GM21526 (cell line): ENCODE data around the gene POC5.

Experiments used
- ATAC-seq: cut with Tn5 transposase; IDR thresholded peaks from one replicate; pipeline ENCODE4 v1.9.1; 2021; ENCODE audit warnings: moderate library complexity; ENCODE audit not compliant: unreplicated experiment, low FRiP score

POC5 gene

DNA sequence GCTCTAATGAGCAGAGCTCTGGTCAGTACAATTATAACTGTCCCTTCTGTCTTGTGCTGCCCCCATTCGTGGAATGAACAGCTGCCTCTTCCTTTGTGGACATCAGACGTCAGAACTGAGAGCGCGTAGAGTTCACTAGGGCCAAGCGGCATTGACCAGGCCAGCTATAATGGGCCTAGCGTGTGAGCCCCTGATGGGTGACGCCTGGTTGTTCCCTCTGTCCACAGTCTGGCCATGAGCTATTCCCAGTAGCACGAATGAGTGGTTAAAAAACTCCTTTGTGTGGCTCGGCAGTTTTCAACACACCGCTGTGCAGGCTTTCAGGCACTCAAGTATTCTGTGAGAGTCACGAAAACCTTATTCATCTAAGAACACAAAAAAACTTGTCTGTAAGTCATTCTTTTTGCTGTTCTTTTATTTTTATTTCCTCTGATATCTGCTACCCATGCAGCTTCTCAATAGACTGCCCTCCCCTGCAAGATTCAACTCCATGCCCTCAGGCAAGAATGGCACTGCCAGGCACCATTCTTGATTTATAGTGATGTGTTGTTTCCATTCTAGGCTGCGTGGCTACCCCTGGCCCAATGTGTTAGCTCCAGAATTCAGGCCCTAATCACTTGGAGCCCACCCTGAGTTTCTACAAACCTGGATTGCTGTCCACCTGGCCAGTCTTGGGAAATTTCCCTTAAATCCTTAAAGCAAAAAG lies 53.5 kb downstream of the POC5 start:
- no peak for ATAC-seq

DNA sequence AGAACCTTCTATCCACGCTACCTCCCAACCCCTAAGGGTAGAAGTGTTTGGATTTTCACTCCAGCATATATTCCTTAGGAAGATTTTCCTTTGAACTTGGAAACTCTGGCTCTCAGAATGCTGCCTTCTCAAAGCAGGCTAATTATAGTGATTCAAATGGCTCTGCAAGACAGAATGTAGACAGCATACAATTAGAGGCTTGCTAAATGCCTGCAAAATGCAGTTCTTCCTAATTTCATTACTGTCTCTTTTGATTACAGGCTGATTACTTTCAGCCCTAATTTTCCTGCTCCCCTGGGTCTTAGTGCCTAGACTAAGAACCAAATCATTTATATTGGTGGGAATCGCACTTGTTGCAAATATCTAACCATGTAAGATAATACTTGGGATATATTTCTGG lies 55.2 kb downstream of the POC5 start:
- ATAC-seq: no peak

DNA sequence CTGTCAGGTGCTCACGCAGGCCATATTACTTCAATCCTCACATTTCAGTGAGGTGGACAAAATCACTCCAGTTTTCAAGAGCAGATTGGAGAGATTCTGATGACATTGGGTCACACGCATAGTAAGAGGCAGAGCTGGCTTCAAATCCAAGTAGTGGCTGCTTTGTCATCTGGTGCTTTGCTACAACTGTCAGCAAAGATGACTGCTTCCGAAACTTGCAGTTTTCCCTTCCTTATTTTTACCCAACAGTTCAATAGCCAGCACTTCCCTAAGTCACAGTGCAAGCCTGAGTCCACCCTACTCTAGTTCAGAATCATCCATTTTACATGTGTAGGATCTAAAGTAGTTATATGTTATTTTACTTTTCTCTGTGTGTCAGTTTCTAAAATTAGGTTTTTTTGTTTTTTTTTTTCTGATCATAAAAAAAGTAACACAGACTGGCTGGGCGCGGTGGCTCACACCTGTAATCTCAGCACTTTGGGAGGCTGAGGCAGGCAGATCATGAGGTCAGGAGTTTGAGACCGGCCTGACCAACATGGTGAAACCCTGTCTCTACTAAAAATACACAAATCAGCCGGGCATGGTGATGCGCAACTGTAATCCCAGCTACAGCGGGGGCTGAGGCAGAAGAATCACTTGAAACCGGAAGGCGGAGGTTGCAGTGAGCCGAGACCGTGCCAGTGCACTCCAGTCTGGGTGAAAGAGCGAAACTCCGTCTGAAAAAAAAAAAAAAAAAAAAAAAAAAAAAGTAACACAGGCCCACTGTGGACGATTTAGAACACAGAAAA lies 56.4 kb downstream of the POC5 start:
- peak; percentile 64 for ATAC-seq

DNA sequence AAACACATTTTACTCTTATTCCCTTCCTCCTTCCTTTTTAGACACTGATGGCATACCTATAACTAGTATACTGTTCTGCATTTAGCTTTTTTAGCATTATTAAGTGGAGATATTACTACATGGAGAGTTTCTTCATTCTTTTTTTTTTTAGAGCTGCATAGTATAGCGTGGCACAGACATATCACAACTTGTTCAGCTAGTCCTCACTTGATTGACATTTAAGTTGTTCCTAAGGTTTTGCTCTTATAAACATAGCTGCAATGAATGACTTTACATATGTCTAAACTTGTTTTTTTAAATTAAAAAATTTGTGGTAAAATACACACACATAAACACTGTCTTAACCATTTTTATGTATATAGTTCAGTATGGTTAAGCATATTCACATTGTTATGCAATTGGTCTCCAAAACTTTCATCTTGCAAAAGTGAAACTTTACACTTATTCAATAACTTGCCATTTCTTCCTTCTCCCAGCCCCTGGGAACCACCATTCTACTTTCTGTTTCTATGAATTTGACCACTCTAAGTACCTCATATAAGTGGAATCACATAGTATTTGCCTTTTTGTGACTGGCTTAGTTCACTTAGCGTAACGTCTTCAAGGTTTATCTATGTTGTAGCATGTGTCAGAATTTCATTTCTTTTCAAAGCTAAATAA lies 57.3 kb downstream of the POC5 start:
- ATAC-seq: no peak

DNA sequence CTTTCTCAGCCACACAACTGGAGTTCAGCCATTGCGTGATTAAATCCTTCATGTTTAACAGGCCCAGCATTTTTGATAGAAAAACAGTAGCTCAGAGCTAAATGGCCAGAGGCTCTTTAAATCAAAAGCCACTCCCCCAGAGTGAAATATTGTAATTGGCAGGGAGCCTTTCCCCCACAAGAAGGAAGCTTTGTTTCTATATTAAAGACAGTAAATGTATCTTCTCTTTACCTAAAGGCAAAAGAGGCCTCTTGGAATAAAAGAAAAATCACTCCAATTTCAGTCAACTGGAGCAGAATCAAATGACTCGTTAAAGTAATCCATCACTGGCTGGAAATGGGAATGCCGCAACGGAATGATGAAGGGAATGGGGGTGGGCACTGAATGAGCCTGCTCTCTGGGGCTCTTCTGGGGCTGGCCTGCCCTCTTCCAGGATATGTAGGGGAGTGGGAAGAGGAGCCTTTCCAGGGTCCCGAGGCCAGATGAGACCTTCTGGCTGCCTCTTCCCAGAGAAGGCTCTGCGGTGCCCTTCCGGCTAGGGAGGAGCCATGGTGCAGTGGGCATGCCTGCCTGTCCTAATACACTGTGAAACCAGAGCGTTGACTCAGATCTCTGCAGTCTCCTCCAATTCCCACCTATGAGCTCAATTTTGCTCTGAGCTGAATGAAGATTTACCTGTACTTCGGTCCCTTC lies 60.8 kb downstream of the POC5 start:
- ATAC-seq: no peak

DNA sequence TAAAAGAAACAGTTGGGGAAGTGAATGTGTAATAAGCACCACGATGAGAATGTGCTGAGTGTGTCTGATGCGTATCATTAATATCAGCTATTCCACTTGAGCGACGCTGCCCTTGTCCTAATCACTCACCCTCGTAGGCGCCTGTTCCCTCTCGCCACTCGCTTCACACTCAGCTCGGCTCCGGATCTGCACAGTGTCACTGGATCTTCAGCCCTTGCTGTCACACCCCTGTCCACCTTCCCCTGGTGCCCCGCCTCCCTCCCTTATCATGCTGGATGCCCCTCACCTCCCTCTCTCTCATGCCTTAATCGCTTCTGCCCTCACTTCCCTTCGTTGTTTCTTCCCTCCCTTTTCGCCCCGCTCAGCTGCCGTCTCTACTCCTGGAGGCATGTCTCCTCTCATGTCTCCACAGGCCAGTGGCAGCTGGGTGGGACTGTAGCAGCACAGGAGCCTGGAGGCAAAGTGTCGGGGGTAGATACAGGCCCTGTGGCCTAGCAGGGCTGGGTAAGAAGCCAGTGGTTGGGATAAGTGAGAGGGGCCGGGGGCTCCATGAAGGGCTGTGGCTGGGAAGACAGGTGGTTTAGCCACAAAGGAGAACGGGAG lies 62.4 kb downstream of the POC5 start:
- ATAC-seq: no peak

DNA sequence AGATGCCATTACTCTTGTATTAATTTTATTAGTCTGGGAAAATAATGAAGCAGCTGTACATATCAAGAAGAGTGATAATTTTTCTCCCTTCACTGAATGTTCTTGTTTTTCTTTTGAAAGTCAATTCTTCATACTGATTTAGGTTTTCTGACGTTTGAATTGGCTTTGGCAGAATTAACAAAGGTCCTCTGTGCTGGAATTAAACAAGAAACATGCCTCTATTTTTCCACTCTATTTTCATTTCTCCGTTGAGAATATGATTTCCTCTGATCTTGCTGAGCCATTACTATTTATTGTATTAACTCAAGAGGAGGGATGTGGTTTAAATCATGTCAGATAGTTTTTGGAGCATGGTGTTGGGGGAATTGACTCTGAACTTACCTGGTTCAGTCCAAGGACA lies 63.7 kb downstream of the POC5 start:
- no peak for ATAC-seq

DNA sequence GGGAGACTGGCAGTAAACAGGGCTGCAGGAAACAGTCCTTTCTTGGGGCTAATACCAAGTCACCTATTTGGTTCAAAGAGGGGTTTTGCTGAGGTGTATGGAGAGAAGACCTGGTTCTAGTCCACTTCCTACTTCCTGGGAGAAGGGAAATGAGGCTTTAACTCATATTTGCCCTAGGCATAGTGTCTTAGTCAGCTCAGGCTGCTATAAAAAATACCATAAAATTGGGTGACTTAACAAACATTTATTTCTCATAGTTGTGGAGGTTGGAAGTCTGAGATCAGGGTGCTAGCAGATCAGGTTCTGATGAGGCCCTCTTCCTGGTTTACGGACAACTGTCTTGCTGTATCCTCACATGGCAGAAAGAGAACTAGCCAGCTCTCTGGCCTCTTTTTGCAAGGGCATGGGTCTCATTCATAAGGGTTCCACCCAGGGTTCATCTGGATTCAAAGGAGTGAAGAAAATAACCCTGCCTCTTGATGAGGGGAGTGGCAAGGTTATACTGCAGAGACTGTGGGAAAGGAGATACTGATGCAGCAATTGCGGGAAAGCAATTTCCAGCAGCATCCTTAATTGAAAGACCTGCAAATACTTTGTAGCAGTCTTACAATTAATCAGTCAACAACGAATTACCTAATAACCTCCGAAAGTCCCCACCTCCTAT lies 65.5 kb downstream of the POC5 start:
- no peak for ATAC-seq

DNA sequence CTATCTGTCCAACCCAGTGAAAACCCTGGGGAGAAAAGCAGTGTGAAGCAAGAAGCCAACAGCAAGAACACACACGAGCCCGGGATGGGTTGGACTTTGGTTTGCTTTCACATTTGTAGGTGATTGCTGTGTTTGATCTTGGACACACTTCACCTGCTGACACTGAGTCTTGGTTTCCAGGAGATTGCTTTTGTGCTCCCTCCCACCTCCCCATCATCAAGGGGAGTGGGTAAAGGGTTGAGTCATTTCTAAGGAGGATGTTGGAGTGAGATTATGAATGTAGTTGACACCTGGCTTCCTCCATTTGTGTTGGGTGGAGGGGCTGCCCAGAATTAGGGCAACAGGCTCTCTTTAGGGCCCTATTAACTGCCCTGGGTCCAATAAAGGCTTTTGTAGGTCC lies 68.5 kb downstream of the POC5 start:
- ATAC-seq: no peak

DNA sequence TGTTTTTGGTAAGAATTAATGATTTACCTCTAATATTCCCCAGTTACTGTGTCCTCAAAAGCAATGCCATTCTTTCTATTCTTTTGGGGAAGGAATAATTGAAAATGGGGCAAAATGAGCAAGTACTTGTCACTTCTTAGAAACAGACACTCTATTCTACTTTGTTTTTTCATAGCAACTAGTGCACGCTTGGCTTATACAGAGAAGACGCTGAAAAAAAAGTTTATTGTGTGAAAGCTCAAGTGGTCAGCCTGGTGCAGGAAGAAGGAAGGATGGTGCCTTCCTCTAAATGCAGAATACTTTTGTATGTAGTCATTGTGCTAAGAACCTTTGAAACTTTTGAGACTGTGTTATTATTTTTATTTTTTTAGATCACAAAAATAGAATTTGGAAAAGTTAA lies 76.4 kb downstream of the POC5 start:
- ATAC-seq: no peak

DNA sequence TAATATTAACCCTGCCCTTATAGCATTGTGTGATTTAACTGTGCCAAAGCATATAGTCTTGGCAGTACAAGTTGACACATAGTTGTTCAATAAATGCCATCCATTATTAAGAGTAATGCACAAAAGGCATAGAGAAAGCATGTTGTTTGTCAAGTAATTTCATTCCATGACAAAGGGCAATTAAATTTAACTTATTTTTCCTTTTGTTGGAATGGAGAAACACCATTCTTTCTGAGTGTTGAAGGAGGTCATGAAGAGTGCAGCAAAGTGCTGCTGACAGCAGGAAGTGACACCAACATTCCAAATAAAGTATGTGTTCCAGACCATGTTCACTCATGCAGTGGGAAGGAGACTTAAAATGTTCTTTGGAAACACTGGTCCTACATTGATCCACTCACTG lies 76.8 kb downstream of the POC5 start:
- no peak for ATAC-seq

DNA sequence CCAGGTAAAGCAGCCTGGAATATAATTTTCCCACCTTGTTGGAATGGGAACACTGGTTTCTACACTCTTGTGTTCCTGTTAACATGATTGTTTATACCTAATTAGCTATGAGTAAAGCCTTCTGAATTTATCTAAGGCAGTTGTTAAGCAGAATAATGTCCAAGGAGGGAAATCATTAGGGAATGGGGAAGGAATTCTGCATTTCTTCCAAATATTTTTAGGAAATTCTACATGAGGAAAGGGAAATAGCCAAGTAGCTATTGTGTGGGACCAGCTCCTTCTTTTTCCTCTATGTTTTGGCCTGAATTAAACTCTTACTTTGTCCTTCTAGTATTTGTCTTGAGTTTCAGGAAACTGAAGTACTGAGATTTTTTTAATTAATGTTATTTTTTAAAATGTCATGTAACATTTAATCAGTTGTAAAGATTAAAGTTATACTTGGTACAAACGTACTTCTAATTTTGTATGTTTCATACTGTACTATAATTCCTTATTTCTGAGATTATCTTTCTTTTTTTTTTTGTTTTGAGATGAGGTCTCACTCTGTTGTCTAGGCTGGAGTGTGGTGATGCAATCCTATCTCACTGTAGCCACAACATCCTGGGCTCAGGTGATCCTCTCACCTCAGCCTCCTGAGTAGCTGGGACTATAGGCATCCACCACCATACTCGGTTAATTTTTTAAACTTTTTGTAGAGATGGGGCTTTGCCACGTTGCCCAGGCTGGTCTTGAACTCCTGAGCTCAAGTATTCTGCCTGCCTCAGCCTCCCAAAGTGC lies 77.5 kb downstream of the POC5 start:
- no peak for ATAC-seq

DNA sequence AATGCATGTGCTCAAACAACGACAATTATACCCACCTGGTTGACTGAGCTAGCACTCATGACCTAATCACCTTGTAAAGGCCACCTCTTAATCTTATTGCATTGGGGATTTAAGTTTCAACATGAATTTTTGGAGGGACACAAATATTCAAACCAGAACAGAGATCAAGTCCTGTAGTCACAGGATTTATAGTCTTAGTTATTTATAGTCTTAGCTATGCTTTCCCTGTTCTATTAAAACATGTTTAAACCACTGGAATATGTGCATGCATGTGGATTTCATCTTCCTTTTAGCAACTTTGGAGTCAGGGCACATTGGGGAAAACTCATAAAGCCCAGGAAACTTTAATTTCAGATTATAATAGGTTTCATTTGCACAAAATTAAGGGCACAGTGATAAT lies 79.3 kb downstream of the POC5 start:
- no peak for ATAC-seq

DNA sequence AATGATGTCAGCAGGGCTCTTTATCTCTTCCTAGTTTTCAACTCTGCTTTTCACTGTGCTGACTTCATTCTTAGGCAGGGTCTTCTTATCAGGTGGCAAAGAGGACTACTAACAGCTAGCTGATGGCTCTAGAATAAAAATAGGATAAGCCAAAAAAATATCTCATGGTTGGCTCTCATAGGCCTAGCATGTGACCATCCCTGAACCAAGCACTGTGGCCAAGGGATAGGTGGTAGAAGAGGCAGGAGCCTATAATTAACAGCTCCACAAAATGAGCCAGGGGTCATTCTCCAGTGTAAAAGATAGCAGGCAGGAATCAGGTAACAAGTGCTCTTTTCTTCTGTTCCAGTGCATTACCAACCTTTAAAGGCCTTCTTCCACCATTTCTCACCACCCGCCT lies 84.9 kb downstream of the POC5 start:
- no peak for ATAC-seq

DNA sequence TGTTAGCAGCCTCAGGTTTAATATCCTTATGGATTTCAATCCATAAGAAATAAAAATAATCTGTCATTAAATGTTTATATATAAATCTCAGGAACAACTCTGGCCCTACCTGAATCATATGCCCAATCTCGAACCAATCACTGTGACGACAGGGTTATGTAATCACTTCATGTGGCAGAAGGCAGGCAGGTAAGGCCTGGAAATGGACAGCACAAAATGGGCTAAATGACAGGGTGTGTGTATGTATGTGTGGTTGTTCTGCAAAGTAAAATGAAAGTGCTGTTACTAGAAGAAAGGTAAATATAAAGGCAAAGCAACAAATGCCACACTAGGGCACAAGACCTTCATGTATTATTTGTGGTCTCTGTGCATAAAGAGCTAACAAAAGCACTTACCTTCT lies 86.4 kb downstream of the POC5 start:
- ATAC-seq: no peak

DNA sequence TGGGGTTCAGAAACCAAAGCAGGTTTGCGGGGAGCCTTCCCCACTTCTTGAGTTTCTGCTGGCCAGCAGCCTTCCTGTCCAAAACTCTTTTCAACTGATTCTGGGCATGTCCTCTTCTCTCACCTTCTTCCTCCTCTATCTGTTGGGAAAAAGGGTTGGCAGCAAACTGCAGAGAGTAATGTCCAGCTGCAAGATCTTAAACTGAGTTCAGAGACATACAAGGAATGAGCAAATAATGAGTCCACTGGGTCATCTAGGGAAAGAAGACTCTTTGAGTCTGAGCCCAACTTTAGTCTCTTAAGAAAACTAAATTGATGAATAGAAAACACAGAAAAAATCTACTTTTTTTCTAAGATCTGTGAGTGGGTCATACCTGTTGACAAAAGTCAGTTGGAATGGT lies 89.4 kb downstream of the POC5 start:
- no peak for ATAC-seq

DNA sequence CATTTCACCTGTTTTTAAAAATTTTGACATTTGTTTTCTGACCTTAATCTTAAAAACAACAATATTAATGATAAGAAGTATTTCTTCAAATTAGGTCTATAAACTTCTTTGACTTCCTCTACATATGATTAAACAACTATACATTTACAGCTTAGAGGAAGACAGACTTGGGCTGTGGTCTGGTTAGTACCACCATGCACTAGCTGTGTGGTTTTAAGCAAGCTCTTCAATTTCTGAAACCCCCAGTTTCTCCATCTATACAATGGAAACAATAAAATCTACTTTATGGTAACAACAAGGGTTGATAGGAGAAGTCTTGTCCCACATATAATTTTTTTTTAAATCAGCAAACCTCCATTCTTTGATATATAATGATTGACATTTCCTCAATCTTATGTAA lies 90.3 kb downstream of the POC5 start:
- no peak for ATAC-seq
